ENCODE measurements around the gene FOS. TPM values are rescaled to one million over a fixed set of nuclear protein-coding genes. Genes with fewer than 3 reads are reported as not detected.

FOS gene
- total and polyA plus RNA-seq, 4 donors: 13.2 to 82.7 (median 20.0) TPM

- DNase-seq (ENCODE audit: low spot score): no peak
- H3K4me1 ChIP-seq (ENCODE audit: control insufficient read depth in 4 of 4, insufficient read depth in 4 of 4, low read length in 3 of 4): peaks cover 9 to 23% (median 12%) of the 10 kb centered on the region in 4 donors
- H3K36me3 ChIP-seq (ENCODE audit: control insufficient read depth in 4 of 4, insufficient read depth in 3 of 4, low read depth in 1 of 4, low read length in 3 of 4): no peaks in the 10 kb centered on the region
- peak overlapping the region; percentile 98 to 100 for H3K27ac ChIP-seq (ENCODE audit: low read depth in 1 of 2, low read length in 2 of 2)
- peak overlapping the region; percentile 57 to 84 for H3K9ac ChIP-seq (ENCODE audit: low read depth in 1 of 2, low read length in 2 of 2)
- TF ChIP-seq RAD21 (IDR thresholded peaks at IDR 0.05) (peak; percentile 31 to 44), JUND (IDR thresholded peaks at IDR 0.05) (no peak), ZBTB33 (IDR thresholded peaks at IDR 0.05) (peak; percentile 13)
- WGBS: 41% methylated on average over 7 of the region's 7 CpGs
- H3K27me3 ChIP-seq (ENCODE audit: control insufficient read depth in 4 of 4, insufficient read depth in 4 of 4, low read length in 3 of 4): no peaks in the 10 kb centered on the region
- H3K9me3 ChIP-seq (ENCODE audit: control insufficient read depth in 4 of 4, low read length in 3 of 4): no peaks in the 10 kb centered on the region
- peak overlapping the region; percentile 38 to 49 (median 49) for H3K4me3 ChIP-seq (ENCODE audit: low read depth in 1 of 3, low read length in 3 of 3)
Observed at GRCh38 chr14:75259510-75259855, 19.1 kb upstream of the FOS start.

- Histone ChIP-seq H3K27me3 (ENCODE audit: control insufficient read depth in 4 of 4, insufficient read depth in 4 of 4, low read length in 3 of 4) (no peaks in the 10 kb centered on the region), H3K9me3 (ENCODE audit: control insufficient read depth in 4 of 4, low read length in 3 of 4) (no peaks in the 10 kb centered on the region), H3K9ac (ENCODE audit: low read depth in 1 of 2, low read length in 2 of 2) (peak overlapping the region in 1 of 2 donors; percentile 84), H3K36me3 (ENCODE audit: control insufficient read depth in 4 of 4, insufficient read depth in 3 of 4, low read depth in 1 of 4, low read length in 3 of 4) (no peaks in the 10 kb centered on the region), H3K4me1 (ENCODE audit: control insufficient read depth in 4 of 4, insufficient read depth in 4 of 4, low read length in 3 of 4) (peaks cover 5 to 16% (median 9%) of the 10 kb centered on the region in 4 donors), H3K4me3 (ENCODE audit: low read depth in 1 of 3, low read length in 3 of 3) (no peak overlapping the region), H3K27ac (ENCODE audit: low read depth in 1 of 2, low read length in 2 of 2) (peak overlapping the region; percentile 98 to 100)
- 73% methylated on average over 8 of the region's 8 CpGs for WGBS
- TF ChIP-seq YY1 (IDR thresholded peaks at IDR 0.05) (no peak), HNF4A (conservative IDR thresholded peaks at IDR 0.05) (no peak), HNF4G (IDR thresholded peaks at IDR 0.05) (no peak)
- DNase-seq (ENCODE audit: low spot score): no peak
Observed at GRCh38 chr14:75260025-75260763, 18.4 kb upstream of the FOS start.

- WGBS: 94% methylated on average over 5 of the region's 5 CpGs
- TF ChIP-seq REST (IDR thresholded peaks at IDR 0.05): no peak
- no peak for TF ChIP-seq GABPA (IDR thresholded peaks at IDR 0.05 in 1 of 2, conservative IDR thresholded peaks at IDR 0.05 in 1 of 2)
- no peak for TF ChIP-seq EGR1 (IDR thresholded peaks at IDR 0.05; ENCODE audit: low read depth in 2 of 2)
- TF ChIP-seq RAD21 (IDR thresholded peaks at IDR 0.05): no peak
- no peak for TF ChIP-seq ZBTB33 (IDR thresholded peaks at IDR 0.05)
- no peak for TF ChIP-seq MAX (IDR thresholded peaks at IDR 0.05)
- no peak for TF ChIP-seq HNF4A (conservative IDR thresholded peaks at IDR 0.05)
- no peak for TF ChIP-seq JUND (IDR thresholded peaks at IDR 0.05)
- TF ChIP-seq NR2F2 (IDR thresholded peaks at IDR 0.05): no peak
- no peak for TF ChIP-seq CTCF (IDR thresholded peaks at IDR 0.05; ENCODE audit: low read depth, low read length, missing input control)
- TF ChIP-seq ATF3 (IDR thresholded peaks at IDR 0.05): no peak
- TF ChIP-seq FOXA2 (IDR thresholded peaks at IDR 0.05): no peak
- no peak for TF ChIP-seq FOXA1 (IDR thresholded peaks at IDR 0.05)
- TF ChIP-seq TAF1 (conservative IDR thresholded peaks at IDR 0.05): no peak
- TF ChIP-seq RXRA (IDR thresholded peaks at IDR 0.05): no peak
- no peak for TF ChIP-seq HNF4G (IDR thresholded peaks at IDR 0.05)
- no peak for TF ChIP-seq SP1 (IDR thresholded peaks at IDR 0.05)
- TF ChIP-seq YY1 (IDR thresholded peaks at IDR 0.05): no peak
- H3K27me3 ChIP-seq (ENCODE audit: control insufficient read depth in 4 of 4, insufficient read depth in 4 of 4, low read length in 3 of 4): no peaks in the 10 kb centered on the region
- H3K27ac ChIP-seq (ENCODE audit: low read depth in 1 of 2, low read length in 2 of 2): no peak overlapping the region
- H3K4me3 ChIP-seq (ENCODE audit: low read depth in 1 of 3, low read length in 3 of 3): no peak overlapping the region
- H3K9ac ChIP-seq (ENCODE audit: low read depth in 1 of 2, low read length in 2 of 2): no peak overlapping the region
- DNase-seq (ENCODE audit: low spot score): no peak
- H3K4me1 ChIP-seq (ENCODE audit: control insufficient read depth in 4 of 4, insufficient read depth in 4 of 4, low read length in 3 of 4): peaks cover 4 to 14% (median 6%) of the 10 kb centered on the region in 4 donors
- no peaks in the 10 kb centered on the region for H3K9me3 ChIP-seq (ENCODE audit: control insufficient read depth in 4 of 4, low read length in 3 of 4)
- H3K36me3 ChIP-seq (ENCODE audit: control insufficient read depth in 4 of 4, insufficient read depth in 3 of 4, low read depth in 1 of 4, low read length in 3 of 4): no peaks in the 10 kb centered on the region
Observed at GRCh38 chr14:75261820-75262219, 16.8 kb upstream of the FOS start.

Data from liver (tissue), 9 donors.